Measurements from ENCODE around the gene SPAG16. TPM values are rescaled to one million over a fixed set of nuclear protein-coding genes. Genes with fewer than 3 reads are reported as not detected.

Gene SPAG16
- total RNA-seq, 1 donor from 2014 or later = 18.1 TPM

DNA sequence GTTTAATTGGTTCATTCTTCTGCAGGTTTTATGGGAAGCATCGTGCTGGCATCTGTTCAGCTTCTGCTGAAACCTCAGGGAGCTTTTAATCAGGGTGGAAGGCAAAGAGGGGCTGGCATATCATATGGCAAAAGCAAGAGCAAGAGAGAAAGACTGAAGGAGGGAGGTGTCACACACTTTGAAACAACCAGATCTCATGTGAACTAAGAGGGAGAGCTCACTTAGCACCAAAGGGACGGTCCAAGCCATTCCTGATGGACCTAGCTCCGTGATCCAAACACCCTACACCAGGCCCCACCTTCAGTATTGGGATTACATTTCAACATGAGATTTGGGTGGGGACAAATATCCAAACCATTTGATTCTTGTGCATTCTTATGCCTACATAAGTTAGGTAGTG is 563.1 kb downstream of the SPAG16 start:
- Mint-ChIP-seq H3K4me1 (ENCODE audit: low read depth, unreplicated experiment) (no peaks in the 10 kb centered on the region), H3K27me3 (ENCODE audit: unreplicated experiment) (no peaks in the 10 kb centered on the region), H3K27ac (ENCODE audit: unreplicated experiment) (no peak overlapping the region), H3K36me3 (ENCODE audit: unreplicated experiment) (no peaks in the 10 kb centered on the region), H3K9me3 (ENCODE audit: unreplicated experiment) (no peaks in the 10 kb centered on the region), H3K4me3 (ENCODE audit: unreplicated experiment) (no peak overlapping the region)
- no peak for TF ChIP-seq CTCF (IDR thresholded peaks at IDR 0.05; ENCODE audit: partially characterized antibody, unreplicated experiment)
- no peak for DNase-seq

DNA sequence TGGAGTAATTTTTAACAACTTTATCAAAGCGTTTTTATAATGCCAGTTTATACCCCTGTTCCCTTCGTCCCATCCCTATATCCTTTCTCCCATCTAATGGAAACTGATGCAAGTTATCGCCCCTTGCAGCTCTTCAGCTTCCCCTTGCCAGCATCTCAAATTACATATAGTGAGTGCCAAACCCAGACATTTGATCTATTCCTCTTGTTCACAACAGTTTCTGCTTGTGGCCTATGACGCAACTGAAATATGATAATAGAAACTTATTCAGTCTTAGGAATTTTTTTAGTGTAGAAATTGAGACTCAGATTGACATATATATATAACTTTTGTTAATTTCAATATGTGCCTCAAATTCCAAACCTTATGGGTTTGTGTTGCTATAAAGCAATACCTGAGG is 564.4 kb downstream of the SPAG16 start:
- no peak overlapping the region for H3K27ac Mint-ChIP-seq (ENCODE audit: unreplicated experiment)
- H3K4me1 Mint-ChIP-seq (ENCODE audit: low read depth, unreplicated experiment) = no peaks in the 10 kb centered on the region
- H3K36me3 Mint-ChIP-seq (ENCODE audit: unreplicated experiment) = no peaks in the 10 kb centered on the region
- H3K9me3 Mint-ChIP-seq (ENCODE audit: unreplicated experiment) = no peaks in the 10 kb centered on the region
- no peak overlapping the region for H3K4me3 Mint-ChIP-seq (ENCODE audit: unreplicated experiment)
- DNase-seq = no peak
- H3K27me3 Mint-ChIP-seq (ENCODE audit: unreplicated experiment) = no peaks in the 10 kb centered on the region
- no peak for TF ChIP-seq CTCF (IDR thresholded peaks at IDR 0.05; ENCODE audit: partially characterized antibody, unreplicated experiment)

- no peaks in the 10 kb centered on the region for H3K4me1 Mint-ChIP-seq (ENCODE audit: low read depth, unreplicated experiment)
- no peak for DNase-seq
- no peak overlapping the region for H3K27ac Mint-ChIP-seq (ENCODE audit: unreplicated experiment)
- no peaks in the 10 kb centered on the region for H3K27me3 Mint-ChIP-seq (ENCODE audit: unreplicated experiment)
- H3K36me3 Mint-ChIP-seq (ENCODE audit: unreplicated experiment) = no peaks in the 10 kb centered on the region
- H3K9me3 Mint-ChIP-seq (ENCODE audit: unreplicated experiment) = no peaks in the 10 kb centered on the region
- TF ChIP-seq CTCF (IDR thresholded peaks at IDR 0.05; ENCODE audit: partially characterized antibody, unreplicated experiment) = no peak
- no peak overlapping the region for H3K4me3 Mint-ChIP-seq (ENCODE audit: unreplicated experiment)
These were observed 577.4 kb downstream of the SPAG16 start for GRCh38 chr2:213861638-213862037.

GRCh38 chr2:213862407-213863076 is 578.3 kb downstream of the SPAG16 start:
- Mint-ChIP-seq H3K27ac (ENCODE audit: unreplicated experiment) (no peak overlapping the region), H3K4me3 (ENCODE audit: unreplicated experiment) (no peak overlapping the region), H3K4me1 (ENCODE audit: low read depth, unreplicated experiment) (no peaks in the 10 kb centered on the region), H3K9me3 (ENCODE audit: unreplicated experiment) (no peaks in the 10 kb centered on the region), H3K27me3 (ENCODE audit: unreplicated experiment) (no peaks in the 10 kb centered on the region), H3K36me3 (ENCODE audit: unreplicated experiment) (no peaks in the 10 kb centered on the region)
- no peak for TF ChIP-seq CTCF (IDR thresholded peaks at IDR 0.05; ENCODE audit: partially characterized antibody, unreplicated experiment)
- DNase-seq = no peak

GRCh38 chr2:213863541-213863940 is 579.3 kb downstream of the SPAG16 start:
- no peaks in the 10 kb centered on the region for H3K27me3 Mint-ChIP-seq (ENCODE audit: unreplicated experiment)
- no peak overlapping the region for H3K27ac Mint-ChIP-seq (ENCODE audit: unreplicated experiment)
- no peaks in the 10 kb centered on the region for H3K36me3 Mint-ChIP-seq (ENCODE audit: unreplicated experiment)
- no peaks in the 10 kb centered on the region for H3K4me1 Mint-ChIP-seq (ENCODE audit: low read depth, unreplicated experiment)
- TF ChIP-seq CTCF (IDR thresholded peaks at IDR 0.05; ENCODE audit: partially characterized antibody, unreplicated experiment) = no peak
- DNase-seq = no peak
- no peak overlapping the region for H3K4me3 Mint-ChIP-seq (ENCODE audit: unreplicated experiment)
- H3K9me3 Mint-ChIP-seq (ENCODE audit: unreplicated experiment) = no peaks in the 10 kb centered on the region
